ENCODE data around the gene TOM1.

DNA sequence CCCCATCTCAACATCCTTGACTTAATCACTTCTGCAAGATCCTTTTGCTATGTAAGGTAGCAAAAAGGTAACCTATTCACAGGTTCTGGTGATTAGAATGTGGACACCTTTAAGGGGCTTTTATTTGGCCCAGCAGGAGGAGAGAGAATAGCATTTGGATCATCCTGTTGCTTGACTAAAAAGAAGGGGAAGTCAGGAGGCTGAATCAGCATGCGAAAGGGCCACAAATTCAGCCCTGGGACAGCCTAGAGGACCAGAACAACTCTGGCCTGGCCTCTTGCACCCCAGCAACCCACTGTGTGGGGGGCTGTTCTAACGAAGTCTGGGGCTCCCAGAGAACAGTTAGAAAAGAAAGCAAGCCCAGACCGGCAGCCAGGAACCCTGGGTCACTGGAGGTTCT lies 78.0 kb downstream of the TOM1 start:
- TF ChIP-seq REST (IDR thresholded peaks at IDR 0.05; ENCODE audit: insufficient read depth in 1 of 2, low read depth in 2 of 2, low read length in 2 of 2) (no peak), POLR2AphosphoS5 (IDR thresholded peaks at IDR 0.05; ENCODE audit: low read depth, low read length) (no peak), SIN3A (IDR thresholded peaks at IDR 0.05; ENCODE audit: borderline replicate concordance, insufficient read depth, low read length) (no peak), TAF1 (IDR thresholded peaks at IDR 0.05; ENCODE audit: borderline replicate concordance, insufficient read depth, low read length) (no peak), FOXP2 (optimal IDR thresholded peaks at IDR 0.05; ENCODE audit: borderline replicate concordance, extremely low read depth, extremely low read length, insufficient read depth) (no peak)

All from PFSK-1 (cell line).